ENCODE data around the gene KRT12. TPM values are rescaled to one million over a fixed set of nuclear protein-coding genes. Genes with fewer than 3 reads are reported as not detected.
A peak's percentile ranks its signal among the peaks of the same experiment; 100 is the strongest.

Gene KRT12
- polyA plus RNA-seq, 1 of the 3 experiments (the other 2 are of a cell fraction), result not detected

DNA sequence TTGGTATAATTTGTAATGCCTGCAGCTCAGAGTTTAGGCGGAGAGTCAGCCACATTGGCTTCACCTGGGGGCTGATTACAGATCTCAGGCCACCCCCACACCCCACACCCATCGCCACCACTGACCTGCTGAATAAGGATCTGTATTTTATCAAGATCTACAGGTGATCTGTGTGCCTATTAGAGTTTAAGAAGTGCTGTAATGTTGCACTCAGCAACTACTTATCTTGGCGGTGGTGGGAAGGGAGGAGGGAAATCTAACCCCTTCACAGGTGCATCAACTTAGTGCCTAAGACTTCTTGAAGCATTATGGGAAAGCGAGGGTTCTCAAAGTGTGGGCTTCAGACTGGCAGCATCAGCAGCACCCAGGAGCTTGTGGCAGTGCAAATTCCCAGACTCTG, 35.5 kb upstream of the KRT12 start:
- no peak for DNase-seq
- Histone ChIP-seq H3K36me3 (replicated peaks in 1 of 2; ENCODE audit: control insufficient read depth in 1 of 2, insufficient read depth in 2 of 2, low read length in 1 of 2) (no peaks in the 10 kb centered on the region), H3K27ac (ENCODE audit: low read depth in 2 of 2, low read length in 1 of 2) (peak overlapping the region in 1 of 2 experiments; percentile 40; a peak in 1 of 4 replicates), H3K79me2 (ENCODE audit: insufficient read depth) (no peaks in the 10 kb centered on the region), H4K20me1 (ENCODE audit: insufficient read depth) (no peaks in the 10 kb centered on the region), H3K4me3 (ENCODE audit: low read depth in 2 of 2, low read length in 1 of 2) (peak overlapping the region in 1 of 2 experiments; percentile 56; a peak in 1 of 4 replicates), H3K9me2 (no peaks in the 10 kb centered on the region), H3K4me1 (ENCODE audit: control insufficient read depth in 1 of 2, insufficient read depth in 2 of 2, low read depth in 1 of 2, low read length in 1 of 2) (peaks cover 0 to 14% of the 10 kb centered on the region in 2 experiments; a peak in 2 of 4 replicates), H2AFZ (ENCODE audit: low read depth) (no peak overlapping the region), H3K9ac (no peak overlapping the region), H3K27me3 (ENCODE audit: insufficient read depth) (peaks cover 42% of the 10 kb centered on the region; the same call in 1 of the 2 replicates), H3K4me2 (peak overlapping the region; percentile 74), H3K9me3 (no peaks in the 10 kb centered on the region), H3F3A (replicated peaks; ENCODE audit: insufficient read depth) (peaks cover 6% of the 10 kb centered on the region)
- POLR2A ChIA-PET, result no interaction called here
- TF ChIP-seq CHD2 (IDR thresholded peaks at IDR 0.05; ENCODE audit: low read length, partially characterized antibody) (no peak), TAF1 (IDR thresholded peaks at IDR 0.05; ENCODE audit: borderline replicate concordance, low read depth, low read length) (no peak), FOXJ3 (CRISPR knock-in tag; IDR thresholded peaks at IDR 0.05) (no peak), GATA2 (CRISPR knock-in tag; IDR thresholded peaks at IDR 0.05) (no peak), RFX5 (IDR thresholded peaks at IDR 0.05; ENCODE audit: low read length) (no peak), ELF1 (IDR thresholded peaks at IDR 0.05) (no peak), EZH2phosphoT487 (IDR thresholded peaks at IDR 0.05; ENCODE audit: borderline replicate concordance, low read depth) (no peak), FOXM1 (IDR thresholded peaks at IDR 0.05; ENCODE audit: low read depth) (no peak)
- TF ChIP-seq, protein P1, sequence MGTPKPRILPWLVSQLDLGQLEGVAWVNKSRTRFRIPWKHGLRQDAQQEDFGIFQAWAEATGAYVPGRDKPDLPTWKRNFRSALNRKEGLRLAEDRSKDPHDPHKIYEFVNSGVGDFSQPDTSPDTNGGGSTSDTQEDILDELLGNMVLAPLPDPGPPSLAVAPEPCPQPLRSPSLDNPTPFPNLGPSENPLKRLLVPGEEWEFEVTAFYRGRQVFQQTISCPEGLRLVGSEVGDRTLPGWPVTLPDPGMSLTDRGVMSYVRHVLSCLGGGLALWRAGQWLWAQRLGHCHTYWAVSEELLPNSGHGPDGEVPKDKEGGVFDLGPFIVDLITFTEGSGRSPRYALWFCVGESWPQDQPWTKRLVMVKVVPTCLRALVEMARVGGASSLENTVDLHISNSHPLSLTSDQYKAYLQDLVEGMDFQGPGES (IDR thresholded peaks at IDR 0.05; ENCODE audit: low read depth, low read length), result no peak
- TF ChIP-seq, protein P2, sequence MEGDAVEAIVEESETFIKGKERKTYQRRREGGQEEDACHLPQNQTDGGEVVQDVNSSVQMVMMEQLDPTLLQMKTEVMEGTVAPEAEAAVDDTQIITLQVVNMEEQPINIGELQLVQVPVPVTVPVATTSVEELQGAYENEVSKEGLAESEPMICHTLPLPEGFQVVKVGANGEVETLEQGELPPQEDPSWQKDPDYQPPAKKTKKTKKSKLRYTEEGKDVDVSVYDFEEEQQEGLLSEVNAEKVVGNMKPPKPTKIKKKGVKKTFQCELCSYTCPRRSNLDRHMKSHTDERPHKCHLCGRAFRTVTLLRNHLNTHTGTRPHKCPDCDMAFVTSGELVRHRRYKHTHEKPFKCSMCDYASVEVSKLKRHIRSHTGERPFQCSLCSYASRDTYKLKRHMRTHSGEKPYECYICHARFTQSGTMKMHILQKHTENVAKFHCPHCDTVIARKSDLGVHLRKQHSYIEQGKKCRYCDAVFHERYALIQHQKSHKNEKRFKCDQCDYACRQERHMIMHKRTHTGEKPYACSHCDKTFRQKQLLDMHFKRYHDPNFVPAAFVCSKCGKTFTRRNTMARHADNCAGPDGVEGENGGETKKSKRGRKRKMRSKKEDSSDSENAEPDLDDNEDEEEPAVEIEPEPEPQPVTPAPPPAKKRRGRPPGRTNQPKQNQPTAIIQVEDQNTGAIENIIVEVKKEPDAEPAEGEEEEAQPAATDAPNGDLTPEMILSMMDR (IDR thresholded peaks at IDR 0.05), result no peak
- 14% methylated on average over 3 of the region's 4 CpGs for whole genome bisulfite sequencing (ENCODE audit: low lambda C conversion rate)
- CTCF ChIA-PET, result interaction anchor here (1.3 to 3.0 kb wide), 5 partner anchors 646 to 764 kb away, joined by 7 to 16 read pairs (median 11); no protein-coding TSS in a partner anchor

DNA sequence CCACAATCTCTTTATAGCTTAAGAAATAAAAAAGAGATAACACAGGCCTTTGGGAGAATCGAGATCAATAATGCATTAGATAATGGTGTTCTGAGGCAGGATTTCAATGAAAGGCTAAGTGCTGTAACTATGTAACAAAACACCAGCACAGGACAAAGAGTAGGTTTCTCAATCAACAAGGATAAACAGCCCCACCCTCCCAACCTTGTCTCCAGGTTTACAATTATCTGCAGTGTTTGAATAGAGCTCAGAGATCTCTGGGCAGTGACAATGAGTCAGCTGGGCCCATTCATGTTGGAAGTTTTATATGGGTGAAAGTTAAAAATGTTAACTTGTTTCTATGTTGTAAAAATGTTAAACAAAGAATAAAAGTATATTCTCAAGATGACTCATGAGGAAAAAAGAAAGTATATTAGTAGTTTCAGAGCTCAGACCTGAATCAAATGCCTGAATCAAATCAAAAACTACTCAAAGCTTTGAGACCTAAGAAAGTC, 35.0 kb upstream of the KRT12 start:
- ChIA-PET CTCF (interaction anchor here (1.5 to 2.3 kb wide), 3 partner anchors 647 to 761 kb away, joined by 7 to 13 read pairs (median 7); no protein-coding TSS in a partner anchor), POLR2A (no interaction called here)
- no peaks in the 10 kb centered on the region for H3K79me2 ChIP-seq (ENCODE audit: insufficient read depth)
- H3K4me3 ChIP-seq (ENCODE audit: low read depth in 2 of 2, low read length in 1 of 2), result no peak overlapping the region
- no peak overlapping the region for H3K27ac ChIP-seq (ENCODE audit: low read depth in 2 of 2, low read length in 1 of 2)
- H3F3A ChIP-seq (replicated peaks; ENCODE audit: insufficient read depth), result peaks cover 6% of the 10 kb centered on the region
- no peak overlapping the region for H2AFZ ChIP-seq (ENCODE audit: low read depth)
- H3K4me1 ChIP-seq (ENCODE audit: control insufficient read depth in 1 of 2, insufficient read depth in 2 of 2, low read depth in 1 of 2, low read length in 1 of 2), result peaks cover 0 to 14% of the 10 kb centered on the region in 2 experiments; a peak in 2 of 4 replicates
- TF ChIP-seq, protein P1 (IDR thresholded peaks at IDR 0.05; ENCODE audit: low read depth, low read length), result no peak
- TF ChIP-seq ELF1 (IDR thresholded peaks at IDR 0.05), result no peak
- TF ChIP-seq FOSL2 (IDR thresholded peaks at IDR 0.05; ENCODE audit: borderline replicate concordance, low read depth), result no peak
- no peak for TF ChIP-seq PBX3 (IDR thresholded peaks at IDR 0.05)
- TF ChIP-seq, protein P3, sequence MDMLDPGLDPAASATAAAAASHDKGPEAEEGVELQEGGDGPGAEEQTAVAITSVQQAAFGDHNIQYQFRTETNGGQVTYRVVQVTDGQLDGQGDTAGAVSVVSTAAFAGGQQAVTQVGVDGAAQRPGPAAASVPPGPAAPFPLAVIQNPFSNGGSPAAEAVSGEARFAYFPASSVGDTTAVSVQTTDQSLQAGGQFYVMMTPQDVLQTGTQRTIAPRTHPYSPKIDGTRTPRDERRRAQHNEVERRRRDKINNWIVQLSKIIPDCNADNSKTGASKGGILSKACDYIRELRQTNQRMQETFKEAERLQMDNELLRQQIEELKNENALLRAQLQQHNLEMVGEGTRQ (IDR thresholded peaks at IDR 0.05; ENCODE audit: borderline replicate concordance, low read depth, low read length), result no peak
- no peak for TF ChIP-seq EZH2phosphoT487 (IDR thresholded peaks at IDR 0.05; ENCODE audit: borderline replicate concordance, low read depth)
- TF ChIP-seq GATA2 (CRISPR knock-in tag; IDR thresholded peaks at IDR 0.05), result no peak
- TF ChIP-seq TEAD4 (IDR thresholded peaks at IDR 0.05; ENCODE audit: borderline replicate concordance, insufficient read depth), result no peak
- DNase-seq, result no peak
- no peaks in the 10 kb centered on the region for H3K9me2 ChIP-seq
- WGBS (ENCODE audit: low lambda C conversion rate), result 6% methylated on average over 1 of the region's 1 CpG
- H3K4me2 ChIP-seq, result peak overlapping the region; percentile 74; the same call in 1 of the 2 replicates
- peaks cover 42% of the 10 kb centered on the region; the same call in 1 of the 2 replicates for H3K27me3 ChIP-seq (ENCODE audit: insufficient read depth)
- no peaks in the 10 kb centered on the region for H3K36me3 ChIP-seq (replicated peaks in 1 of 2; ENCODE audit: control insufficient read depth in 1 of 2, insufficient read depth in 2 of 2, low read length in 1 of 2)
- no peak overlapping the region for H3K9ac ChIP-seq
- no peaks in the 10 kb centered on the region for H4K20me1 ChIP-seq (ENCODE audit: insufficient read depth)
- no peaks in the 10 kb centered on the region for H3K9me3 ChIP-seq

All from SK-N-SH (cell line).